Mesothelial cell of epicardium (in vitro differentiated cells): ENCODE data around the gene BDH1. TPM values are rescaled to one million over a fixed set of nuclear protein-coding genes. Genes with fewer than 3 reads are reported as not detected.

Source experiments
- DNase-seq, 2 experiments: peaks; one replicate each; pipeline ENCODE4 v3.0.0; 2021; ENCODE audit warnings: low spot score in 2 of 2; ENCODE audit not compliant: unreplicated experiment in 2 of 2
- H3K27ac Mint-ChIP-seq: 2 replicates; pipeline ENCODE4 v1.8.0; 2021; ENCODE audit warnings: mixed read lengths
- H3K27me3 Mint-ChIP-seq: 2 replicates; pipeline ENCODE4 v1.8.0; 2021; ENCODE audit warnings: low read depth, mixed read lengths
- H3K36me3 Mint-ChIP-seq: 2 replicates; pipeline ENCODE4 v1.8.0; 2021; ENCODE audit warnings: mixed read lengths
- H3K4me1 Mint-ChIP-seq: 2 replicates; pipeline ENCODE4 v1.8.0; 2021; ENCODE audit warnings: mixed read lengths
- H3K4me3 Mint-ChIP-seq: 2 replicates; pipeline ENCODE4 v1.8.0; 2021; ENCODE audit warnings: mild to moderate bottlenecking, moderate library complexity, mixed read lengths
- H3K9me3 Mint-ChIP-seq: 2 replicates; pipeline ENCODE4 v1.8.0; 2021; ENCODE audit warnings: mixed read lengths
- CTCF ChIP-seq: fragments of 200-600 bp; sonication (generic); IDR thresholded peaks from one replicate; pipeline ENCODE4 v1.5.0; 2021; ENCODE audit warnings: antibody characterized with exemption; ENCODE audit not compliant: unreplicated experiment
- total RNA-seq: library from RNA; stranded (reverse); gene quantifications from 3 replicates; pipeline ENCODE4 v1.2.1, GENCODE V29; 2021

Gene BDH1
- total RNA-seq, 1 donor from 2014 or later: 14.0 TPM

- H3K4me1 Mint-ChIP-seq: peaks cover 23% of the 10 kb centered on the region
- H3K4me3 Mint-ChIP-seq: no peak overlapping the region
- TF ChIP-seq CTCF: no peak
- DNase-seq: no peak
- no peaks in the 10 kb centered on the region for H3K9me3 Mint-ChIP-seq
- no peaks in the 10 kb centered on the region for H3K36me3 Mint-ChIP-seq
- peaks cover 9% of the 10 kb centered on the region for H3K27me3 Mint-ChIP-seq
- no peak overlapping the region for H3K27ac Mint-ChIP-seq
These were observed 95.8 kb downstream of the BDH1 start for GRCh38 chr3:197460002-197460401.

Other genes starting within 250 kb of the BDH1 start
- 22.2 to 24.5 TPM (median 22.9 TPM) in 3 replicates for gene RUBCN, start 180.9 kb upstream of the BDH1 start, total RNA-seq
- 57.1 to 62.7 TPM (median 62.2 TPM) in 3 replicates for gene FYTTD1, start 193.9 kb upstream of the BDH1 start, total RNA-seq
- gene LRCH3, start 235.3 kb upstream of the BDH1 start, total RNA-seq: 71.8 to 83.1 TPM (median 82.6 TPM) in 3 replicates